T-helper 1 cell treated with Interleukin-12 subunit alpha and Interleukin-12 subunit beta and Interleukin-4 antibody, amounts not matched to agents 30 μg/mL and 1 μg/mL, for 36 hours (primary cell): ENCODE measurements around the gene LZTFL1.

ENCODE experiments used
- H3K27ac Mint-ChIP-seq: one replicate; pipeline ENCODE4 v1.8.0; 2021; ENCODE audit warnings: mild to moderate bottlenecking, mixed read lengths
- H3K27me3 Mint-ChIP-seq: one replicate; pipeline ENCODE4 v1.8.0; 2021; ENCODE audit warnings: low read depth, mixed read lengths
- H3K36me3 Mint-ChIP-seq: one replicate; pipeline ENCODE4 v1.8.0; 2021; ENCODE audit warnings: low read depth, mixed read lengths
- H3K4me1 Mint-ChIP-seq: one replicate; pipeline ENCODE4 v1.8.0; 2021; ENCODE audit warnings: low read depth, mixed read lengths
- H3K4me3 Mint-ChIP-seq: one replicate; pipeline ENCODE4 v1.8.0; 2021; ENCODE audit warnings: mild to moderate bottlenecking, moderate library complexity, mixed read lengths
- H3K9me3 Mint-ChIP-seq: one replicate; pipeline ENCODE4 v1.8.0; 2021; ENCODE audit warnings: mixed read lengths

The LZTFL1 gene

DNA sequence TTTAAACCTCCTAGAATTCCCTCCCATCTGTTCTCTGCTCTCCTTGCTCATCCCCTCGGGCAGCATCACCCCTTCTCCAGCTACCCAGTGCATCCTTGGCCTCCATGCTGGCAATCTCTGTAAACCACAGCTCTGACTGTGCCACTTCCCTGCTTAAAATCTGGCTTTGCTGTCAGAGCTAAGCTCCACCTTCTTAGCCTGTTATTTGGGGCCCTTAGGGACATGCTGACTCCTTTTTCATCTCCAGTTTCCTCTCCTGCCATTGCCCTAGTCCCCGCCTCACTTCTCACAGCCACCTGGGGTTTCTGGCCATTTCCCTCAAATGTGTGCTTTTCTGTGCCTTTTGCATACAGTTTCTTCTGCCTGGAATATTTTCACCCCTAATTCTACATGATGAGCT is 51.3 kb downstream of the LZTFL1 start:
- H3K4me3 Mint-ChIP-seq: no peak overlapping the region
- peaks cover 12% of the 10 kb centered on the region for H3K9me3 Mint-ChIP-seq
- H3K27ac Mint-ChIP-seq: no peak overlapping the region
- peaks cover 3% of the 10 kb centered on the region for H3K4me1 Mint-ChIP-seq
- peaks cover 75% of the 10 kb centered on the region for H3K27me3 Mint-ChIP-seq
- peaks cover 2% of the 10 kb centered on the region for H3K36me3 Mint-ChIP-seq

DNA sequence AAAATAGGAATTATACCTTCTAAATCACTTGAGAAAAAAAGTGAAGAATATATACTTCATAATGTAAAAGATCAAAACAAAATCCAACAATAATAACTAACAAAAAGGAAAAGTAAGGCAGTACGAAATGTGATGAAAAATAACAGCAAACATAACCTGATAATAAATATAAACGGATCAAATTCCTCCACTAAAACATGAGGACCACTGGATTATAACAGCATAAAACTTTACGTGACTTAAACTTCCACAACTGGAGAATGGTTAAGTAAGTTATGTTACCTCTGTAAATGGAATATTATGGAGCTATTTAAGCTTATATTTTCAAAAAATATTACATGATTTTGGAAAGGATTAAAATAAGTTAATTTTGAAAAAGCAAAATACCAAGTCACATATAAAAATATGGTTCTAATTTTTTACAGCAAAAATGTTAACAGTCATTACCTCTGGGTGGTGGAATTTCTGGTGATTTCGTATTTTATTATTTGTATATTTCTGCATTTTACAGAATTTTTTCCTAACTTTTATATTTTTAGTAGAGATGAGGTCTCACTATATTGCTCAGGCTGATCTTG is 52.6 kb downstream of the LZTFL1 start:
- H3K27me3 Mint-ChIP-seq: peaks cover 75% of the 10 kb centered on the region
- H3K36me3 Mint-ChIP-seq: peaks cover 2% of the 10 kb centered on the region
- H3K27ac Mint-ChIP-seq: no peak overlapping the region
- no peak overlapping the region for H3K4me3 Mint-ChIP-seq
- H3K9me3 Mint-ChIP-seq: peaks cover 17% of the 10 kb centered on the region
- no peaks in the 10 kb centered on the region for H3K4me1 Mint-ChIP-seq

DNA sequence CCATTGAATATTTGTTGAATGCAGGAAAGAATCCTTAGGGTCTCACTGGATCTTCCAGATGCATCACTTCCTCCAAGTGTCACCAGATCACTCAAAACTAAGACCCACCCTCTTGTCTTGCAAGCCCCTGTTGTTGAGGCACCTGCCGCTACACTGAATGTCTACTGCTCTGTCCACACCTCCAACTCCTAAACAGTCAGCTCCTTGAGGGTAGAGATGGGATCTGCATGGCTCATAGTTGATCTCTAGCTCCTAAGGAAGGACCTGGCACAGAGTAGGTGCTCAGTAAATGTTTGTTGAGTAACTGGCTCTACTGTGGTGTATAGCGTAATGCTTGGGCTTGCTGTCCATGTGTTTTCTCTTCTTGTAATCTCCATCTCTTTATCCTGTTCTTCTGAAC is 54.4 kb downstream of the LZTFL1 start:
- Mint-ChIP-seq H3K9me3 (peaks cover 19% of the 10 kb centered on the region), H3K4me1 (no peaks in the 10 kb centered on the region), H3K4me3 (no peak overlapping the region), H3K27ac (no peak overlapping the region), H3K27me3 (peaks cover 67% of the 10 kb centered on the region), H3K36me3 (peaks cover 2% of the 10 kb centered on the region)

DNA sequence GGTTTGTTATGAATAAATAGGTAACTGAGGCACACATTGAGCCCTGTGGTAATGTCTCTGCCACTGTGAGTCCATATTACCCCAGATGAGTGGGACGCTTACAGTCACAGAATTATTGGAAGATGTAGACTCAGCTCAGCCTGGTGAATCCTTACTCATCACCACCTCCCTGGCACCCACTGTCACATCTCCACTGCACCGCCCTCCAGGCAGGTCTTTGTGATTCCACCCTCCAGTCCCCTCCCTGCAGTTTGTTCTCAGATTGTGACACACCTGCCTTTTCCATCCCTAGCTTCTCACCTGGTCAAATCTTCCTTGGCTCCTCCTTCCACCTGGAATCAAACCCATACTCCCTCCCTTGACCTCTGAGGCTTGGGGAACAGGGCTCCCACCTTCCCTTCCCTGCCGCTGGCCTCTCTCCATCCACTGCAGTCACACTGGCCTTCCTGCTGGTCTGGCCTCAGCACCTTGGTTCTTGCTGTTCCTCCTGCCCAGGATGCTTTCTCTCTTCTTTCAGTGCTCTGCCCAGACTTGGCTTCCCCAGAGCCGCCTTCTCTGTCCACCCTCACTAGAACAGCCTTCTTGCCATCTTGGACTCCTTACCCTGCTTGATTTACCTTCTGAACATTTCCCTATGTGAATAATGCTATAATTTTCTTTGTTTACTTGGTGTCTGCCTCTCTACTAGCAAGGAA is 55.0 kb downstream of the LZTFL1 start:
- Mint-ChIP-seq H3K4me3 (no peak overlapping the region), H3K4me1 (no peaks in the 10 kb centered on the region), H3K27me3 (peaks cover 67% of the 10 kb centered on the region), H3K36me3 (peaks cover 2% of the 10 kb centered on the region), H3K27ac (no peak overlapping the region), H3K9me3 (peaks cover 19% of the 10 kb centered on the region)

- peaks cover 19% of the 10 kb centered on the region for H3K9me3 Mint-ChIP-seq
- H3K4me3 Mint-ChIP-seq: no peak overlapping the region
- no peaks in the 10 kb centered on the region for H3K4me1 Mint-ChIP-seq
- H3K36me3 Mint-ChIP-seq: peaks cover 2% of the 10 kb centered on the region
- H3K27ac Mint-ChIP-seq: no peak overlapping the region
- peaks cover 57% of the 10 kb centered on the region for H3K27me3 Mint-ChIP-seq
Measured at GRCh38 chr3:45785605-45786150, 56.2 kb downstream of the LZTFL1 start.

DNA sequence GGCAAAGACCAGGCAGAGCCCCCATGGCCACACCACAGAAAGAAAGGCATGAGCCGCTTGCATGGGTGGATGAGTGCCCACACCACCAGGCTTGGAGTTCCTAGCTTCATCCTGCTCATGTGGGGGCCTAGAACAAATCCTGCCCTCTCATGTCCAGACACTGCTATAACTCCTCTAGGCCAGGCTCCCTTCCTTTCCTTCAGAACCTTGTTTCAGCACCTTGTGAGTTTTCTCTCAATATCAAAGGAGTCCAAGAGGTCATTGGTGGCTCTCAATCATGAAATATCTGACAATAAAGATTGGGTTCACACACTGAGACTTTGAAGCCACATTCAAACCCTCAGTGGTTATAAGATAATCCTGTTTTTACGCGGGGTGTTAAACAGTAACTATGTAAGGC is 58.3 kb downstream of the LZTFL1 start:
- Mint-ChIP-seq H3K27me3 (peaks cover 41% of the 10 kb centered on the region), H3K4me3 (no peak overlapping the region), H3K9me3 (peaks cover 7% of the 10 kb centered on the region), H3K36me3 (no peaks in the 10 kb centered on the region), H3K4me1 (no peaks in the 10 kb centered on the region), H3K27ac (no peak overlapping the region)

- no peak overlapping the region for H3K4me3 Mint-ChIP-seq
- H3K4me1 Mint-ChIP-seq: no peaks in the 10 kb centered on the region
- no peak overlapping the region for H3K27ac Mint-ChIP-seq
- H3K9me3 Mint-ChIP-seq: peaks cover 7% of the 10 kb centered on the region
- H3K27me3 Mint-ChIP-seq: peaks cover 35% of the 10 kb centered on the region
- no peaks in the 10 kb centered on the region for H3K36me3 Mint-ChIP-seq
Measured at GRCh38 chr3:45782381-45782780, 59.5 kb downstream of the LZTFL1 start.

DNA sequence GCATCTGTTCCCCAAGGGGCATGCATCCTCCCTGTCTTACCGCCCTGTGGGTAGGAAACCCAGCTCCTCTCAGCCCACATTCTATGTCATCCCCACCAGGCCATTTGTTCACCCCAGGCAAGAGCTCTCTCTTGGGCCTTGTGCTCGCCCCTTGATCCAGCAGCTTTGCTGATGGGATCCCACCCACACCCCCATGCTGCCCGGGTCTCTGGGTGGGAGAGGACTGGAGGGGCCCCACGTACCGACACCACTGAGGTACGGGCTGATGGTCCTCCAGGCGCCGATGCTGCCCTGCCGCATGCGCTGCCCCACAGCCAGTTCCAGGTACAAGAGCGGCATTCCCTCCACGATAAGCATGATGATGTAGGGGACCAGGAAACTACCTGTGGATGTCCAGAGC is 60.1 kb downstream of the LZTFL1 start:
- no peak overlapping the region for H3K27ac Mint-ChIP-seq
- H3K27me3 Mint-ChIP-seq: peaks cover 29% of the 10 kb centered on the region
- no peak overlapping the region for H3K4me3 Mint-ChIP-seq
- no peaks in the 10 kb centered on the region for H3K36me3 Mint-ChIP-seq
- no peaks in the 10 kb centered on the region for H3K4me1 Mint-ChIP-seq
- H3K9me3 Mint-ChIP-seq: peaks cover 7% of the 10 kb centered on the region

- Mint-ChIP-seq H3K4me1 (no peaks in the 10 kb centered on the region), H3K27ac (no peak overlapping the region), H3K36me3 (no peaks in the 10 kb centered on the region)
Measured at GRCh38 chr3:45781271-45781670, 60.6 kb downstream of the LZTFL1 start.

GRCh38 chr3:45779746-45780735 is 61.9 kb downstream of the LZTFL1 start:
- Mint-ChIP-seq H3K27ac (no peak overlapping the region), H3K9me3 (peaks cover 7% of the 10 kb centered on the region), H3K27me3 (peaks cover 14% of the 10 kb centered on the region), H3K36me3 (no peaks in the 10 kb centered on the region), H3K4me1 (no peaks in the 10 kb centered on the region), H3K4me3 (no peak overlapping the region)

More at GRCh38 chr3:45781271-45781670, 60.6 kb downstream of the LZTFL1 start:
- Mint-ChIP-seq H3K27me3 (peaks cover 23% of the 10 kb centered on the region), H3K9me3 (peaks cover 7% of the 10 kb centered on the region), H3K4me3 (no peak overlapping the region)

- Mint-ChIP-seq H3K4me1 (no peaks in the 10 kb centered on the region), H3K9me3 (no peaks in the 10 kb centered on the region), H3K27ac (no peak overlapping the region)
Measured at GRCh38 chr3:45778761-45779201, 63.1 kb downstream of the LZTFL1 start.

DNA sequence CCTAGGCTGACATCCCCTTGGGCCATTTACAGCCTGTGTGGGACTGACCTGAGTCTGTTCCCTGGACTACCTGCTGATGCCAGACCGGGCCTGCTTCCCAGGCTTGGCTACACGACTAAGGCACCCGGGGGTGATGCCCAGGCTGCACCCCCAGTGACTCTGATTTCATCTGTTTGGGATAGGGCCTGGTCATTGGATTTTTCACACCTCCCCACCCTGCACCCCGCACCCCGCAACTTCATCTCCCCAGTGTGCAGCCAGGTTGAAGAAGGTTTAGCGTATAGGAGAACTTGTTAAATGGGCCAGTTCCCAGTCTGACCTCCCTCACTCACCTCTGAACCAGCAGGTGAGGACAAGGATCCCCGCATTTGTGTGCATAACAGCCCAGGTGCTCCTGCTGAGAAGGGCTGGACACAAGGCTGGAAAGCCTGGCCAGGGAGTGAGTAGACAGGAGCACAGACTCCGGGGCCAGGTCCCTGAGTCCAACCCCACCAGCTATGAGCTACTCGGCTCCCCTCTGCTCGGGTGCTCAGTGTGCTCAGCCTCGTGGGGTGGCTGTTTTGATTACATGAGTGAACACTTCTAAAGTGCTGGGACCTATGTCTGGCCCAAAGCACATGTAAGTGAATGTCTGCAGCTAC is 64.1 kb downstream of the LZTFL1 start:
- no peak overlapping the region for H3K4me3 Mint-ChIP-seq
- H3K9me3 Mint-ChIP-seq: no peaks in the 10 kb centered on the region
- peaks cover 15% of the 10 kb centered on the region for H3K27me3 Mint-ChIP-seq
- no peak overlapping the region for H3K27ac Mint-ChIP-seq
- H3K36me3 Mint-ChIP-seq: no peaks in the 10 kb centered on the region
- H3K4me1 Mint-ChIP-seq: peaks cover 2% of the 10 kb centered on the region

More at GRCh38 chr3:45778761-45779201, 63.1 kb downstream of the LZTFL1 start:
- Mint-ChIP-seq H3K36me3 (no peaks in the 10 kb centered on the region), H3K4me3 (no peak overlapping the region), H3K27me3 (peaks cover 11% of the 10 kb centered on the region)

- peaks cover 21% of the 10 kb centered on the region for H3K27me3 Mint-ChIP-seq
- no peak overlapping the region for H3K4me3 Mint-ChIP-seq
- H3K9me3 Mint-ChIP-seq: no peaks in the 10 kb centered on the region
- H3K36me3 Mint-ChIP-seq: no peaks in the 10 kb centered on the region
- H3K27ac Mint-ChIP-seq: no peak overlapping the region
- peaks cover 7% of the 10 kb centered on the region for H3K4me1 Mint-ChIP-seq
Measured at GRCh38 chr3:45777111-45777745, 64.7 kb downstream of the LZTFL1 start.
